HG02571 (cell line): ENCODE measurements around the gene ITPRIP.
A peak's percentile ranks its signal among the peaks of the same experiment; 100 is the strongest.

ENCODE experiments used
- ATAC-seq: cut with Tn5 transposase; IDR thresholded peaks from one replicate; pipeline ENCODE4 v1.9.1; 2021; ENCODE audit warnings: mild to moderate bottlenecking, moderate library complexity; ENCODE audit not compliant: unreplicated experiment

The ITPRIP gene

GRCh38 chr10:104342941-104343411 is 4.7 kb upstream of the ITPRIP start:
- ATAC-seq, result no peak

- ATAC-seq, result no peak
These were observed 2.4 kb upstream of the ITPRIP start for GRCh38 chr10:104340641-104341040.

GRCh38 chr10:104340111-104340526 is 1.9 kb upstream of the ITPRIP start:
- ATAC-seq, result no peak

- ATAC-seq, result no peak
These were observed 1.3 kb upstream of the ITPRIP start for GRCh38 chr10:104339469-104340110.

- peak; percentile 39 for ATAC-seq
These were observed 712 bp downstream of the ITPRIP start for GRCh38 chr10:104337521-104337984.

- peak; percentile 20 for ATAC-seq
These were observed 1.3 kb downstream of the ITPRIP start for GRCh38 chr10:104336821-104337467.

- no peak for ATAC-seq
These were observed 3.2 kb downstream of the ITPRIP start for GRCh38 chr10:104334965-104335650.

GRCh38 chr10:104334561-104334960 is 3.7 kb downstream of the ITPRIP start:
- no peak for ATAC-seq

- no peak for ATAC-seq
These were observed 4.4 kb downstream of the ITPRIP start for GRCh38 chr10:104333728-104334373.

GRCh38 chr10:104333032-104333727 is 5.1 kb downstream of the ITPRIP start:
- ATAC-seq, result no peak

- no peak for ATAC-seq
These were observed 5.8 kb downstream of the ITPRIP start for GRCh38 chr10:104332243-104333031.

- ATAC-seq, result no peak
These were observed 6.9 kb downstream of the ITPRIP start for GRCh38 chr10:104331208-104331838.

GRCh38 chr10:104330168-104331110 is 7.8 kb downstream of the ITPRIP start:
- ATAC-seq, result no peak

- ATAC-seq, result no peak
These were observed 8.5 kb downstream of the ITPRIP start for GRCh38 chr10:104329735-104330134.

GRCh38 chr10:104328896-104329710 is 9.2 kb downstream of the ITPRIP start:
- peak; percentile 41 for ATAC-seq

GRCh38 chr10:104328646-104328895 is 9.7 kb downstream of the ITPRIP start:
- ATAC-seq, result no peak

- no peak for ATAC-seq
These were observed 10.3 kb downstream of the ITPRIP start for GRCh38 chr10:104327745-104328645.
